ENCODE results near the gene DDB1.

The DDB1 gene

GRCh38 chr11:61336171-61336935, 3.4 kb upstream of the DDB1 start:
- peak; percentile 59 for DNase-seq (ENCODE audit: low read depth)

- DNase-seq (ENCODE audit: low read depth): no peak
Observed at GRCh38 chr11:61335355-61335710, 2.4 kb upstream of the DDB1 start.

- DNase-seq (ENCODE audit: low read depth): peak; percentile 75
Observed at GRCh38 chr11:61334434-61335354, 1.8 kb upstream of the DDB1 start.

GRCh38 chr11:61333550-61334433, 887 bp upstream of the DDB1 start:
- DNase-seq (ENCODE audit: low read depth): no peak

GRCh38 chr11:61332281-61332796, 566 bp downstream of the DDB1 start:
- DNase-seq (ENCODE audit: low read depth): peak; percentile 24

- no peak for DNase-seq (ENCODE audit: low read depth)
Observed at GRCh38 chr11:61331651-61332050, 1.3 kb downstream of the DDB1 start.

- no peak for DNase-seq (ENCODE audit: low read depth)
Observed at GRCh38 chr11:61329871-61330270, 3.0 kb downstream of the DDB1 start.

- DNase-seq (ENCODE audit: low read depth): no peak
Observed at GRCh38 chr11:61328351-61328750, 4.6 kb downstream of the DDB1 start.

GRCh38 chr11:61327669-61328071, 5.2 kb downstream of the DDB1 start:
- peak; percentile 16 for DNase-seq (ENCODE audit: low read depth)

GRCh38 chr11:61325649-61326414, 7.1 kb downstream of the DDB1 start:
- DNase-seq (ENCODE audit: low read depth): peak; percentile 68

- DNase-seq (ENCODE audit: low read depth): no peak
Observed at GRCh38 chr11:61315260-61315659, 17.6 kb downstream of the DDB1 start.

GRCh38 chr11:61310749-61311148, 22.2 kb downstream of the DDB1 start:
- no peak for DNase-seq (ENCODE audit: low read depth)

- DNase-seq (ENCODE audit: low read depth): no peak
Observed at GRCh38 chr11:61309739-61310138, 23.2 kb downstream of the DDB1 start.

GRCh38 chr11:61309141-61309540, 23.8 kb downstream of the DDB1 start:
- DNase-seq (ENCODE audit: low read depth): no peak

GRCh38 chr11:61307354-61307753, 25.6 kb downstream of the DDB1 start:
- DNase-seq (ENCODE audit: low read depth): peak; percentile 15

- no peak for DNase-seq (ENCODE audit: low read depth)
Observed at GRCh38 chr11:61306221-61306620, 26.7 kb downstream of the DDB1 start.

- DNase-seq (ENCODE audit: low read depth): no peak
Observed at GRCh38 chr11:61305417-61305816, 27.5 kb downstream of the DDB1 start.

- no peak for DNase-seq (ENCODE audit: low read depth)
Observed at GRCh38 chr11:61303725-61304124, 29.2 kb downstream of the DDB1 start.

- DNase-seq (ENCODE audit: low read depth): no peak
Observed at GRCh38 chr11:61302550-61302949, 30.4 kb downstream of the DDB1 start.

- DNase-seq (ENCODE audit: low read depth): no peak
Observed at GRCh38 chr11:61298663-61299244, 34.2 kb downstream of the DDB1 start.

- peak; percentile 64 for DNase-seq (ENCODE audit: low read depth)
Observed at GRCh38 chr11:61297746-61298145, 35.2 kb downstream of the DDB1 start.
